Left ventricle myocardium superior (tissue), 1 donor: ENCODE data around the gene ABLIM2. TPM values are rescaled to one million over a fixed set of nuclear protein-coding genes. Genes with fewer than 3 reads are reported as not detected.

Experiments used
- ATAC-seq: fragments of 200-7000 bp; cut with Tn5 transposase; one replicate; pipeline ENCODE4 v1.9.1; 2020; ENCODE audit warnings: mild to moderate bottlenecking, moderate library complexity
- DNase-seq: peaks from one replicate; pipeline ENCODE4 v3.0.0-alpha.2; 2020
- intact Hi-C: fragments of 100-400 bp; cut with micrococcal nuclease; formaldehyde crosslinking; loops from one replicate; pipeline ENCODE4 v1.11.0; 2022
- total RNA-seq: library from RNA; stranded (reverse); fragmentation: NEBNext Ultra II Directional; extraction: Animal tissue kit (Norgen Biotek cat#: 25700); gene quantifications from one replicate; pipeline ENCODE4 v1.2.1, GENCODE V29; 2021
- donor health status: DM: no; HTN: yes; CAD: no; lungs with severe emphysema.

The ABLIM2 gene
- total RNA-seq, 1 donor from 2014 or later: 28.3 TPM

GRCh38 chr4:8163436-8164193 is 5.0 kb upstream of the ABLIM2 start:
- intact Hi-C loops: no loop called here
- DNase-seq (peak; percentile 21), ATAC-seq (no peak)

GRCh38 chr4:8163026-8163425 is 4.4 kb upstream of the ABLIM2 start:
- ATAC-seq (no peak), DNase-seq (peak; percentile 27)
- intact Hi-C loops: no loop called here

GRCh38 chr4:8162625-8163024 is 4.0 kb upstream of the ABLIM2 start:
- intact Hi-C loops: no loop called here
- ATAC-seq: no peak
- DNase-seq: no peak

GRCh38 chr4:8160572-8160971 is 2.0 kb upstream of the ABLIM2 start:
- intact Hi-C loops: no loop called here
- DNase-seq: peak; percentile 7
- ATAC-seq: no peak

GRCh38 chr4:8160233-8160560 is 1.6 kb upstream of the ABLIM2 start:
- no peak for ATAC-seq
- peak; percentile 13 for DNase-seq
- intact Hi-C loops: no loop called here

GRCh38 chr4:8159537-8160232 is 1.1 kb upstream of the ABLIM2 start:
- intact Hi-C loops: no loop called here
- DNase-seq: peak; percentile 26
- ATAC-seq: no peak

GRCh38 chr4:8157944-8158709 is 486 bp downstream of the ABLIM2 start:
- peak; percentile 47 for DNase-seq
- intact Hi-C loops: no loop called here
- peak; percentile 1 for ATAC-seq

- intact Hi-C loops: no loop called here
- ATAC-seq (peak; percentile 8), DNase-seq (peak; percentile 61)
Measured at GRCh38 chr4:8157496-8157895, 1.1 kb downstream of the ABLIM2 start.

GRCh38 chr4:8156617-8157016 is 2.0 kb downstream of the ABLIM2 start:
- no peak for ATAC-seq

GRCh38 chr4:8155660-8156421 is 2.8 kb downstream of the ABLIM2 start:
- intact Hi-C loops: no loop called here
- no peak for ATAC-seq
- peak; percentile 20 for DNase-seq

More at GRCh38 chr4:8156617-8157016, 2.0 kb downstream of the ABLIM2 start:
- DNase-seq: peak; percentile 44
- intact Hi-C loops: no loop called here

- DNase-seq: no peak
- no peak for ATAC-seq
- intact Hi-C loops: no loop called here
Measured at GRCh38 chr4:8155048-8155447, 3.6 kb downstream of the ABLIM2 start.

GRCh38 chr4:8153441-8153840 is 5.2 kb downstream of the ABLIM2 start:
- intact Hi-C loops: no loop called here
- ATAC-seq (no peak), DNase-seq (peak; percentile 18)

GRCh38 chr4:8152865-8153257 is 5.8 kb downstream of the ABLIM2 start:
- DNase-seq (peak; percentile 61), ATAC-seq (peak; percentile 50)
- intact Hi-C loops: no loop called here

- intact Hi-C loops: no loop called here
- DNase-seq (no peak), ATAC-seq (peak; percentile 55)
Measured at GRCh38 chr4:8152090-8152864, 6.3 kb downstream of the ABLIM2 start.

GRCh38 chr4:8151165-8151650 is 7.4 kb downstream of the ABLIM2 start:
- ATAC-seq (no peak), DNase-seq (no peak)
- intact Hi-C loops: no loop called here

- ATAC-seq (peak; percentile 32), DNase-seq (no peak)
- intact Hi-C loops: no loop called here
Measured at GRCh38 chr4:8150152-8151090, 8.2 kb downstream of the ABLIM2 start.

GRCh38 chr4:8149664-8150063 is 8.9 kb downstream of the ABLIM2 start:
- DNase-seq: no peak
- intact Hi-C loops: no loop called here
- ATAC-seq: no peak
